ENCODE measurements around the gene MGRN1. TPM values are rescaled to one million over a fixed set of nuclear protein-coding genes. Genes with fewer than 3 reads are reported as not detected.

Gene MGRN1
- total RNA-seq, 4 donors from 2014 or later: 32.5 to 86.4 (median 57.6) TPM

DNA sequence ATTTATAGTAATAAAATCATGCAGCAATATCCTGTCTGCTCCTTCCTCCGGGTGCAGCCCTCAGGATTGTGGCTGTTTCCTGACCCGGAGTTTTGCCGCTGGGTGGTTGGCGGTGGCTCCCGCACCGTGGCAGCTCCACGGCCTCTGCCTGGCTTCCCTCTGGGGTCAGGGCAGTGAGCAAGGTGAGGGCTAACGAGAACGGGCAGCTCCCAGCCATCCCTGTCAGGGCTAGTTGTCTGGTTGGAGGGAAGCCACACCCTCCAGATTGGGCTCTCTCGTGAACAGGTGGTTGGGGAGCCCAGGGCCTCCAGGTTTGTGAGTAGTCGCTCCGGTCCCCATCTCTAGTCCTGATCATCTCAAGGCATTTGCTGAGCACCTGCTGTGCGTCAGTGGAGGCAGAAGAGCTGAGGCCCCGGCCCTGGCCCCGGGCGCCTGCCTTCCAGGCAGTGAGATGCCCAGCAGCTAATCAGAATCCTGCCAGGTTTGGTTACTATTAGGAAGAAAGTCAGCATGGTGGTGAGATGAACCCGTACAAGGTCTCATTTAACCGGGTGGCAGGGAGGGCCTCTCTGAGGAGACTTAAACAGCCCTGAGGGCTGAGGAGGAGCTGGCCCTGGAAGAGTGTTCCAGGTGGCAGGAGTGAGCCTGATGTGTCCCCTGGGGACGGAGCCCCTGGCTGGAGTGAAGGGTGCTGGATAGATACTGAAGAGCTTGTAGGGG lies 66.5 kb downstream of the MGRN1 start:
- Histone ChIP-seq H3K27me3 (no peaks in the 10 kb centered on the region), H3K27ac (no peak overlapping the region), H3K4me1 (peaks cover 15 to 22% of the 10 kb centered on the region in 2 donors), H3K9me3 (no peaks in the 10 kb centered on the region), H3K36me3 (peaks cover 9 to 21% of the 10 kb centered on the region in 2 donors), H3K4me3 (replicated peaks in 1 of 3) (no peak overlapping the region)
- WGBS, 2 donors: 80 to 87% methylated on average over 19 of the region's 19 CpGs
- intact Hi-C loops (cut with DNase I): no loop called here
- TF ChIP-seq, protein P1, sequence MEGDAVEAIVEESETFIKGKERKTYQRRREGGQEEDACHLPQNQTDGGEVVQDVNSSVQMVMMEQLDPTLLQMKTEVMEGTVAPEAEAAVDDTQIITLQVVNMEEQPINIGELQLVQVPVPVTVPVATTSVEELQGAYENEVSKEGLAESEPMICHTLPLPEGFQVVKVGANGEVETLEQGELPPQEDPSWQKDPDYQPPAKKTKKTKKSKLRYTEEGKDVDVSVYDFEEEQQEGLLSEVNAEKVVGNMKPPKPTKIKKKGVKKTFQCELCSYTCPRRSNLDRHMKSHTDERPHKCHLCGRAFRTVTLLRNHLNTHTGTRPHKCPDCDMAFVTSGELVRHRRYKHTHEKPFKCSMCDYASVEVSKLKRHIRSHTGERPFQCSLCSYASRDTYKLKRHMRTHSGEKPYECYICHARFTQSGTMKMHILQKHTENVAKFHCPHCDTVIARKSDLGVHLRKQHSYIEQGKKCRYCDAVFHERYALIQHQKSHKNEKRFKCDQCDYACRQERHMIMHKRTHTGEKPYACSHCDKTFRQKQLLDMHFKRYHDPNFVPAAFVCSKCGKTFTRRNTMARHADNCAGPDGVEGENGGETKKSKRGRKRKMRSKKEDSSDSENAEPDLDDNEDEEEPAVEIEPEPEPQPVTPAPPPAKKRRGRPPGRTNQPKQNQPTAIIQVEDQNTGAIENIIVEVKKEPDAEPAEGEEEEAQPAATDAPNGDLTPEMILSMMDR (IDR thresholded peaks at IDR 0.05): no peak
- TF ChIP-seq POLR2A (IDR thresholded peaks at IDR 0.05): no peak
- DNase-seq: no peak

DNA sequence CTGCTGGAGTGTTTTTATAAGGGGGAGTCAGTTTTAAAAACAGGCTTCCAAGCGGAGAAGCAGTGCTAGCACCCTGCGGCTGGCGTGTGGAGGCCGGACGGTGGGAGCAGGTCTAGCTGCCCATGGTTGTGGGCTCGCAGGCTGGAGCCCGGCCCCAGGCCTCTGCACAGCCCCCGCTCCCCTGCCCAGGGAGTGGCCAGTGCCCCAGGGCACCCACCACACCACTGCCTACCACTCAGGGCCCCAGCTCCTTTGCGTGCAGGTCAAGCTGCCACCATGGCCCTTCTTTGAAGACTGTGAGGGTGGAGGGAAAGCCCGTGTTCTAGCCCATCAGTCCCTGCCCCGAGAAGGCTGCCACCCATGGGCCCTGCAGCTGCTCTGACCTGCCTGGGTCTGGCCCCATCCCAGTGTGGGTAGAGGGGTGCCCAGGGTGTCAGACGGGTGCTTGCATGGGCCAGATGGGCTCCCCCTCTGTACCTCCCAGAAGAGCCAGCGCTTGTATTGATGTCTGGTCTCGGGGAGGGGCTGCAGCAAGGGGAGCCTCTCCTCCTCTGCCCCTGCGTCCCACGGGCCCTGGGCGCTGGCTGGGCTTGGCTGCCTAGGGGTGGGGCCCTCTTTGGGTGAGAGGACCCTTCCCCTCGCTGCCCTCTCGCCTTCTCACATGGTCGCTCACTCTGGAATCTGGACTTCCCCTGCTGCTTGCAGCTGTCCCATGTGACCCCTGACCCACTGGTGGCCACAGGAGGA lies 67.2 kb downstream of the MGRN1 start:
- Histone ChIP-seq H3K27ac (no peak overlapping the region), H3K9me3 (no peaks in the 10 kb centered on the region), H3K4me3 (replicated peaks in 1 of 3) (no peak overlapping the region), H3K27me3 (no peaks in the 10 kb centered on the region), H3K4me1 (peaks cover 15 to 22% of the 10 kb centered on the region in 2 donors), H3K36me3 (peaks cover 13 to 17% of the 10 kb centered on the region in 2 donors)
- intact Hi-C loops (cut with DNase I): no loop called here
- TF ChIP-seq, protein P1 (IDR thresholded peaks at IDR 0.05): no peak
- no peak for TF ChIP-seq POLR2A (IDR thresholded peaks at IDR 0.05)
- DNase-seq: no peak
- 65 to 80% methylated on average over 6 to 9 of the region's 20 CpGs for whole genome bisulfite sequencing, 2 donors

DNA sequence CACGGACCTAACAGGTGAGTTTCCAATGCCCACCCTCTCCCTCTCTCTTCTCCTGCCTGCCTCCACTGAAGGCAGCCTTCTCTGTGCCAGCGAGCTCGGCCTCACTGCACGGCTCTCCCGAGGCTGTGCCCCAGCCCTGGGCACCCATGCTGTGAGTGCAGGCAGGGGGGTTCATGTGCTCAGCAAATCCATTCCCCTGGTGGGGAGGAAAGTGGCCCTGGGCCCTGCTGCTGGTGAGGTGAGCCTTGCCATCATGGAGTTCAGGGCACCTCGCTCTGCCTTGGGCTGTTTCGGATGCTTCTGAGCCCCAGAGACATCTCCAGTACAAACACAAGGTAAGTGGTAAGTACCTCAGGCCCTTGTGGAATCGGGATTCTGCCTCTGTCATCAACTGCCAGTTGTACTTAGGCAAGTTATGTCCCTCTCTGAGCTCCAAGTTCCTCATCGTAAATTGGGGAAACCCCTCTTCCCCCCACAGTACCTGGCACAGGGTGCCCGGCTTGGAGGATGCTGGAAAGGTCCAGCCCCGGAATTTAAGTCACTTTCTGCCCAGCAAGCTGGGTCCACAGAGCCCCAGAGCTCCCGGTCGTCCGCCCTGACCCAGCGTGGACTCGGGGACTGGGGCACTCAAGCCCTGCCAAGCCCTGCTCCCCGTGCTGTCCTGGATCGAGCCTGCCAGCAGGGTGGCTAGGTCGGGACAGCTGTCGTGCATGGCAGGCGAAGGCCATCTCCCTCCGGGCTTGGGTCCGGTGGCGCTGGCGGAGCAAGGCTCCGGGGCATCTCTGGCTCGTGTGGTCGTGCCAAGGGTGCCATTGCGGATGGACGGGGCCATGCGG lies 68.1 kb downstream of the MGRN1 start:
- Histone ChIP-seq H3K9me3 (no peaks in the 10 kb centered on the region), H3K36me3 (peaks cover 17 to 22% of the 10 kb centered on the region in 2 donors), H3K4me3 (replicated peaks in 1 of 3) (peak overlapping the region in 2 of 3 donors; percentile 64 to 97), H3K27me3 (no peaks in the 10 kb centered on the region), H3K4me1 (peaks cover 15 to 22% of the 10 kb centered on the region in 2 donors), H3K27ac (peak overlapping the region; percentile 31 to 69 (median 48))
- DNase-seq: no peak
- intact Hi-C loops (cut with DNase I): no loop called here
- TF ChIP-seq, protein P1 (IDR thresholded peaks at IDR 0.05): no peak
- no peak for TF ChIP-seq POLR2A (IDR thresholded peaks at IDR 0.05)
- 24 to 34% methylated on average over 20 to 23 of the region's 31 CpGs for WGBS, 2 donors

DNA sequence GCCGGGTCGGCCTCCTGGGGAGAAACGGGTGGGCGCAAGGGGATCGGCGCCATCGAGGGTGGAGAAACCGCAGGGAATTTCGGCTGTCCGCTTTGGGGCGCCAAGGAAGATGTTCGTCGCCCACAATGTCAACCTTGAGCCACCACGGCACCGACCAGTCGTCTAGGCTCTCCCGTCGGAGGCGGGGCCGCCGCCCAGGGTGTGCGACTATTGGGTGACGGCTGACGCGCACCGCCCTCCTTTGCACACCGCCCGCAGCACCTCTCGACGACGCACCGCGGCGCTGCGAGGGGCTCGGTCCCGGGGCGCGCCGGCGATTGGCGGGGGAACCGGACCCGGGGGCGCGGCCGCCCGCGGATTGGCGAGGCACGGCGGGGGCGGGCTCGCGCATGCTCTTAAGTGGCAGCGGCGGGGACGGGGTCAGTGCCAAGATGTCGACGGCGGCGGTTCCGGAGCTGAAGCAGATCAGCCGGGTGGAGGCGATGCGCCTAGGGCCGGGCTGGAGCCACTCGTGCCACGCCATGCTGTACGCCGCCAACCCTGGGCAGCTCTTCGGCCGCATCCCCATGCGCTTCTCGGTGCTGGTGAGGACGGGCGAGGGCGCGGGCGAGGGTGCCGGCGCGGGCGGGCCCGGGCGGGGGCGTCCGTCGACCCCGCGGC lies 68.8 kb downstream of the MGRN1 start, which contains the start of gene NUDT16L1:
NUDT16L1 (plus strand) TSS at position 267 of the 660 bp plus-strand sequence; CDS start at position 432, 165 bp downstream.
- WGBS, 2 donors: 1 to 4% methylated on average over 5 to 9 of the region's 91 CpGs
- Histone ChIP-seq H3K27ac (peak within 1 kb of the TSS; percentile 48 to 91 (median 87)), H3K27me3 (no peaks in the 10 kb centered on the region), H3K4me3 (replicated peaks in 1 of 3) (peak within 1 kb of the TSS; percentile 34 to 97 (median 97)), H3K4me1 (peaks cover 15 to 22% of the 10 kb centered on the region in 2 donors), H3K36me3 (peaks cover 19 to 29% of the 10 kb centered on the region in 2 donors), H3K9me3 (no peaks in the 10 kb centered on the region)
- DNase-seq: peak; percentile 97 to 98
- TF ChIP-seq POLR2A (IDR thresholded peaks at IDR 0.05): peak in 1 of 2 donors; percentile 92
- TF ChIP-seq, protein P1 (IDR thresholded peaks at IDR 0.05): peak in 3 of 6 experiments; percentile 4 to 44 (median 29)
- intact Hi-C loops (cut with DNase I): no loop called here
